Neural crest cell (in vitro differentiated cells): ENCODE measurements around the gene GDF10. TPM values are rescaled to one million over a fixed set of nuclear protein-coding genes. Genes with fewer than 3 reads are reported as not detected.

Experiments used
- DNase-seq: peaks from one replicate; pipeline ENCODE4 v3.0.0; 2021; ENCODE audit warnings: low read depth, mixed read lengths, low spot score
- H3K27ac Mint-ChIP-seq: one replicate; pipeline ENCODE4 v1.8.0; 2021; ENCODE audit warnings: mild to moderate bottlenecking, mixed read lengths; ENCODE audit not compliant: unreplicated experiment
- H3K27me3 Mint-ChIP-seq: 2 replicates; pipeline ENCODE4 v1.8.0; 2021; ENCODE audit warnings: low read depth, mild to moderate bottlenecking, mixed read lengths
- H3K36me3 Mint-ChIP-seq: 2 replicates; pipeline ENCODE4 v1.8.0; 2021; ENCODE audit warnings: low read depth, mild to moderate bottlenecking, mixed read lengths
- H3K4me1 Mint-ChIP-seq: 2 replicates; pipeline ENCODE4 v1.8.0; 2021; ENCODE audit warnings: mixed read lengths
- H3K4me3 Mint-ChIP-seq: one replicate; pipeline ENCODE4 v1.8.0; 2021; ENCODE audit warnings: mild to moderate bottlenecking, mixed read lengths
- H3K9me3 Mint-ChIP-seq: 2 replicates; pipeline ENCODE4 v1.8.0; 2021; ENCODE audit warnings: mixed read lengths
- CTCF ChIP-seq: fragments of 200-600 bp; sonication (generic); conservative IDR thresholded peaks from 2 replicates; pipeline ENCODE4 v1.5.0; 2021; ENCODE audit warnings: antibody characterized with exemption, mild to moderate bottlenecking
- long read RNA-seq: library from polyadenylated mRNA; unstranded; transcript quantifications from one replicate; pipeline ENCODE4 v2.0.0, GENCODE V29; 2020
- total RNA-seq: library from RNA; stranded (reverse); gene quantifications from 2 replicates; pipeline ENCODE4 v1.2.1, GENCODE V29; 2021

The GDF10 gene, protein sequence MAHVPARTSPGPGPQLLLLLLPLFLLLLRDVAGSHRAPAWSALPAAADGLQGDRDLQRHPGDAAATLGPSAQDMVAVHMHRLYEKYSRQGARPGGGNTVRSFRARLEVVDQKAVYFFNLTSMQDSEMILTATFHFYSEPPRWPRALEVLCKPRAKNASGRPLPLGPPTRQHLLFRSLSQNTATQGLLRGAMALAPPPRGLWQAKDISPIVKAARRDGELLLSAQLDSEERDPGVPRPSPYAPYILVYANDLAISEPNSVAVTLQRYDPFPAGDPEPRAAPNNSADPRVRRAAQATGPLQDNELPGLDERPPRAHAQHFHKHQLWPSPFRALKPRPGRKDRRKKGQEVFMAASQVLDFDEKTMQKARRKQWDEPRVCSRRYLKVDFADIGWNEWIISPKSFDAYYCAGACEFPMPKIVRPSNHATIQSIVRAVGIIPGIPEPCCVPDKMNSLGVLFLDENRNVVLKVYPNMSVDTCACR
- total RNA-seq, result 2.9 and 3.2 TPM in 2 replicates
- long read RNA-seq, result 0 reads

DNA sequence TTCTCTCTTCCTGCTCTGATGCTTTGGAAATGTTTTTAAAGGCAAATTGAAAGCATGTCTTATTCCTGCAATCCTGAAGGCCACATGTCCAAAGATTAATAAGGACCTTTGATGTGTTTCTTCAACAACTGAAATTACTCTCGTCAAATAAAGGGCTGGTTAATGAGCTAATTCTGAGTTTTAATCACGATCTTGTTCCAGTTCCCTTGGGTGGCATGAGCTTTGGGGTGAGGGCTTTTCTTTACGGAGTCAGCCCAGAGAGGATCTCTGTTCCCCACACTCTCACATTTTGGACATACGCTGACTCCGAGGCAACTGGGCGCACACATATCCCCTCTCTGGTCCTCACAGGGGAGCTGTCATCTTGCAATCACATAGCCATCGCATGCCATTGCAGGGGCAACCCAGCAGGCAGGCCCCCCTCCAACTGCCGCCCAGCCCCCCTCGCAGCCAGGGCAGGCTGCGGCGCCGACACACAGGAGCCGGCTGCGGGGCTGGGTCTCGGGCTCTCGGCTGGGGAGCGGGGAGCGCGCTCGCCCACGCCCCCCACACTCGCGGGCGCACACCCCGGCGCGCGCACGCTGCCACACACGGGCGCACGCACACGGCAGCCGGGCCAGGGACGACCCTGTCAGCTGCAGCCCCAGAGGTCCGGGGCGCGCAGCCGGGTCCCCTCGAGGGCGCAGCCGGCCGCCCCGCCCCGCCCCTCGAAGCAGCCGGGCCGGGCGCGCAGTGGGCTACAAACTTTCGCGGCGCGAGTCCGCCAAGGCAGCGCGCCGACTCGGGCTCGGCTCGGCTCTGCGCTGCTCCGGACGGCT, at the start of gene GDF10:
GDF10 (plus strand) TSS at position 587 of the 818 bp plus-strand sequence. CDS start 455 bp downstream, outside the sequence.
- no peak for TF ChIP-seq CTCF
- peaks cover 60% of the 10 kb centered on the region for H3K4me1 Mint-ChIP-seq
- peak; percentile 12 for DNase-seq
- no peaks in the 10 kb centered on the region for H3K9me3 Mint-ChIP-seq
- no peaks in the 10 kb centered on the region for H3K36me3 Mint-ChIP-seq
- H3K4me3 Mint-ChIP-seq, result peak within 1 kb of the TSS; percentile 91
- H3K27me3 Mint-ChIP-seq, result peaks cover 48% of the 10 kb centered on the region
- no peak within 1 kb of the TSS for H3K27ac Mint-ChIP-seq

DNA sequence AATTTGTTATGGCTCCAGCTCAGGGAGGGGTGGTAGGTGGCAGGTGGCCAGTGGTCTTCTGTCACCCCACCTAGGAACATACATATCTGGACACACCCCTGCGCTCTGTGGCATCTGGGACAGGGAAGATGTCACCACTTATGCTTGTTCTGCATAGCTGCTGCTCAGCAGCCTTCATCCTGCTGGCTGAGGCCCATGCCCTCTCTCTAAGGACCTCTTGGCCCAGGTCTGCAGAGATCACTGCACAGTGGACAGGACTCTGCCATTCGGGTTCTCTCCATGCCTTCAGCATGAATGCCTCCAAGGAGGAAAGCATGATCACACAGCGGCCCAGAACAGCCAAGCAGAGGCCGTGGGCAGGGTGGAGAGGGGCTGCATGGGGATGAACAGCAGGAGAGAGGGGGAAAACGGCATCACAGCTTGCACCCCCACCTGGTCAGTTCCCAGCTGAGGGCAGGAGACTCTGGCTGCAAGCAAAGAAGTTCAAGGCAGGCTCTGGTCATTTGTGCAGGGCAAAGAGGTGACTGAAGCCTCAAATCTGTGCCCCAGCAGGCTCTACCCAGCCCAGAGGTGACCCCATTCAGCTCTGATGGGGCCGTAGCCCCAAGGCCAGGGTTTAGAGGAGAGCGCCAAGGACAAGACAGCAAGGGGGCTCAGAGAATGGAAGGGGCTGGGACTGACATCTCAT, 47.8 kb upstream of the GDF10 start:
- Mint-ChIP-seq H3K27me3 (no peaks in the 10 kb centered on the region), H3K4me3 (no peak overlapping the region), H3K4me1 (peaks cover 10% of the 10 kb centered on the region), H3K9me3 (no peaks in the 10 kb centered on the region), H3K36me3 (no peaks in the 10 kb centered on the region), H3K27ac (no peak overlapping the region)
- no peak for DNase-seq
- TF ChIP-seq CTCF, result no peak

DNA sequence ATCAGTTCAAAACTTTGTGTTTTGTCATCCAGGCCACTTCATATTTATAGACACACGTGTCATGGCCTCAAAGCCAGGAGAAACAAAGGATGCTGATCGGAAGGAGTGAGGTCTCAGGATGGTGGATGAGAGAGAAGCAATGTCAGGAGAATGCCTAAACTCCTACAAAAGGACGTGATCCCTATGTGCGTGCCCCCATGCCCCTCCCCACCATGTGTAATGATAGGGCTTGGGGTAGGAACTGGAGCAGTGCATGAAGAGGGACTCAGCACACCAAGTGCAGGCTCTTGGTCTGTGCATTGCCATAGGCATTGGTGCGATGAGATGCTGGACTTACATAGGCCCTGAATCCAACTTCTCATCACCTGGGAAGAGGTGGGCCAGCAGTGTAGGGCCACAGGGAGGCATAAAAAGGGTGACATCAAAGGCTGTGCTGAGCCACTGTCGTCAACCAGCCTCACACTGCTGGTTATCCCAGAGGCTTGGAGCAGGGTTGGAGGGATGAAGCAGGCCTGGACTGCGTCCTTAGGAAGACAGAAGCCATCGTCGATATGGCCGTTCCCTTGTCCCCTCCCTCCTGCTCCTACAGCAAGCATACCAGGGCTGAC, 46.9 kb upstream of the GDF10 start:
- no peaks in the 10 kb centered on the region for H3K9me3 Mint-ChIP-seq
- no peak for DNase-seq
- no peaks in the 10 kb centered on the region for H3K36me3 Mint-ChIP-seq
- no peak for TF ChIP-seq CTCF
- no peaks in the 10 kb centered on the region for H3K27me3 Mint-ChIP-seq
- peaks cover 10% of the 10 kb centered on the region for H3K4me1 Mint-ChIP-seq
- H3K27ac Mint-ChIP-seq, result no peak overlapping the region
- no peak overlapping the region for H3K4me3 Mint-ChIP-seq

GRCh38 chr10:47253651-47254375, 46.2 kb upstream of the GDF10 start:
- Mint-ChIP-seq H3K9me3 (no peaks in the 10 kb centered on the region), H3K36me3 (no peaks in the 10 kb centered on the region), H3K27ac (peak overlapping the region; percentile 61), H3K4me1 (peaks cover 10% of the 10 kb centered on the region), H3K4me3 (no peak overlapping the region), H3K27me3 (no peaks in the 10 kb centered on the region)
- no peak for DNase-seq
- no peak for TF ChIP-seq CTCF
